CD4-positive, CD25-positive, alpha-beta regulatory T cell (primary cell): ENCODE measurements around the gene ENTPD2. TPM values are rescaled to one million over a fixed set of nuclear protein-coding genes. Genes with fewer than 3 reads are reported as not detected.

Source experiments
- ATAC-seq, 2 donors: fragments of 150-1000 bp; cut with Tn5 transposase; one replicate each; pipeline ENCODE4 v1.10.0; 2021; ENCODE audit warnings: low read depth in 2 of 2, moderate number of reproducible peaks in 2 of 2, moderate library complexity in 1 of 2
- DNase-seq, 3 donors: peaks; one replicate each; pipeline versions ENCODE4 v3.0.0 to v3.0.0-alpha.2; 2012 to 2022; ENCODE audit warnings: mixed read lengths in 1 of 3
- H3K27ac ChIP-seq: one replicate; pipeline ENCODE4 v1.7.0; 2013; ENCODE audit warnings: mild to moderate bottlenecking, low read length; ENCODE audit not compliant: insufficient read depth, poor library complexity, severe bottlenecking
- H3K27me3 ChIP-seq: one replicate; pipeline ENCODE4 v1.7.0; 2013; ENCODE audit warnings: low read length; ENCODE audit not compliant: control insufficient read depth, insufficient read depth
- H3K36me3 ChIP-seq: one replicate; pipeline ENCODE4 v1.7.0; 2013; ENCODE audit warnings: mild to moderate bottlenecking, low read length, moderate library complexity; ENCODE audit not compliant: control insufficient read depth, insufficient read depth
- H3K4me1 ChIP-seq: 2 replicates; pipeline ENCODE4 v1.7.0; 2013; ENCODE audit warnings: mild to moderate bottlenecking, low read length; ENCODE audit not compliant: insufficient read depth, control insufficient read depth, poor library complexity, severe bottlenecking
- H3K4me3 ChIP-seq: one replicate; pipeline ENCODE4 v1.7.0; 2013; ENCODE audit warnings: low read depth, mild to moderate bottlenecking, low read length, moderate library complexity
- H3K9me3 ChIP-seq, 2 experiments: 1 replicate in 1 of 2; 2 replicates in 1 of 2; pipeline ENCODE4 v1.7.0; 2013; ENCODE audit warnings: low read length in 2 of 2, mild to moderate bottlenecking in 1 of 2, moderate library complexity in 1 of 2; ENCODE audit not compliant: control insufficient read depth in 2 of 2
- H3K27ac Mint-ChIP-seq, 3 donors: one replicate each; pipeline ENCODE4 v1.8.0; 2020 to 2022; ENCODE audit warnings: mild to moderate bottlenecking in 3 of 3, mixed read lengths in 3 of 3, moderate library complexity in 2 of 3
- H3K27me3 Mint-ChIP-seq: one replicate; pipeline ENCODE4 v1.8.0; 2022; ENCODE audit warnings: mild to moderate bottlenecking, mixed read lengths
- H3K36me3 Mint-ChIP-seq: one replicate; pipeline ENCODE4 v1.8.0; 2020; ENCODE audit warnings: mixed read lengths
- H3K4me1 Mint-ChIP-seq, 4 donors: one replicate each; pipeline ENCODE4 v1.8.0; 2020 to 2022; ENCODE audit warnings: mixed read lengths in 4 of 4, mild to moderate bottlenecking in 1 of 4
- H3K4me3 Mint-ChIP-seq, 4 donors: one replicate each; pipeline ENCODE4 v1.8.0; 2020 to 2022; ENCODE audit warnings: mild to moderate bottlenecking in 4 of 4, mixed read lengths in 4 of 4, moderate library complexity in 3 of 4
- H3K9me3 Mint-ChIP-seq, 7 donors: one replicate each; pipeline ENCODE4 v1.8.0; 2020 to 2022; ENCODE audit warnings: mixed read lengths in 7 of 7, mild to moderate bottlenecking in 3 of 7, moderate library complexity in 2 of 7
- polyA plus RNA-seq, 4 donors: library from polyadenylated mRNA; unstranded; fragments of 300-500 nt; fragmentation: Illumina TruSeq; gene quantifications; one replicate each; pipeline ENCODE4 v1.2.3, GENCODE V29; 2021
- total RNA-seq: library from RNA; stranded (reverse); gene quantifications from one replicate; pipeline ENCODE4 v1.2.3, GENCODE V29; 2022

ENTPD2 gene
- total and polyA plus RNA-seq, 5 donors from 2014 or later, result not detected

- Mint-ChIP-seq H3K4me3 (no peak overlapping the region), H3K27ac (no peak overlapping the region), H3K9me3 (peaks cover 0 to 2% (median 0%) of the 10 kb centered on the region in 7 donors), H3K4me1 (peaks cover 0 to 5% (median 0%) of the 10 kb centered on the region in 4 donors), H3K27me3 (no peaks in the 10 kb centered on the region), H3K36me3 (peaks cover 4% of the 10 kb centered on the region)
- peaks cover 11% of the 10 kb centered on the region for H3K36me3 ChIP-seq
- H3K4me3 ChIP-seq, result no peak overlapping the region
- no peaks in the 10 kb centered on the region for H3K4me1 ChIP-seq
- no peaks in the 10 kb centered on the region for H3K27me3 ChIP-seq
- ATAC-seq, result no peak
- no peak overlapping the region for H3K27ac ChIP-seq
- DNase-seq, result no peak
- no peaks in the 10 kb centered on the region for H3K9me3 ChIP-seq
Measured at GRCh38 chr9:137015540-137015930, 38.3 kb downstream of the ENTPD2 start.

DNA sequence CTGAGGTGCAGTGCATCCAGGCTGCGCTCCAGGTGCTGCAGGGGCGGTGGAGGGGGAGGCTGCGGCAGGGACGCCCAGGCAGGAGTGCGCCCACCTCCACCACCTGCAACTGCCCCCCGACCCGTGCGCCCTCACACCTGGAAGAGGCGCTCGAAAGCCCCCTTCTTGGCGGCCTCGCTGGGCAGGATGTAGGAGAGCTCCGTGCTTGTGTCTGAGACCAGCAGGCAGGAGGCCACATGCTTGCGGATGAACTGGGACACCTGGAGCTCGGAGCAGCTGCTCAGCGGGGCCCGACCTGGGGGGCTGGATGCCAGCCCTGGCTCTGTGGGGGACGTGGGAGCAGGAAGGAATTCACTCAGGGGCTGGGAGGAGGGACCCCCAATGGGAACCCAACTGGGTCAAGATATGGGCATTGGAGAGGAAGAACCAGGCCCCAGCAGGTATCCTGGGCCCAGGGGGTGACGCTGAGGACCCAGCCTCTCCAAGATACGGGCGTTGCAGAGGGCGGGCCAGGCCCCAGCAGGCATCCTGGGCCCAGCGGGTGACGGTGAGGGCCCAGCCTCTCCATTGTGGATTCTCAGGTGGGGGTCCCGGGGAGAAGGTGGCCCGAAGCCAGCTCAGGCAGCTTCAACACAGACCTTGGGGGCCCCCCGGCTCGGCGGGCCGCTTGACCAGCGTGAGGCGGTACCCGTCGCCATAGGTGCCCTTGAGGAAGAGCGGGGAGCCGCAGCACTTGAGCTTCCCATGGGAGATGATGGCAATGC is 38.9 kb downstream of the ENTPD2 start:
- no peaks in the 10 kb centered on the region for H3K9me3 ChIP-seq
- peaks cover 4% of the 10 kb centered on the region for H3K36me3 Mint-ChIP-seq
- DNase-seq, result no peak
- H3K27ac Mint-ChIP-seq, result no peak overlapping the region
- no peak overlapping the region for H3K4me3 Mint-ChIP-seq
- H3K36me3 ChIP-seq, result peaks cover 11% of the 10 kb centered on the region
- H3K27ac ChIP-seq, result no peak overlapping the region
- no peaks in the 10 kb centered on the region for H3K4me1 ChIP-seq
- no peaks in the 10 kb centered on the region for H3K27me3 ChIP-seq
- H3K4me3 ChIP-seq, result no peak overlapping the region
- no peaks in the 10 kb centered on the region for H3K27me3 Mint-ChIP-seq
- H3K4me1 Mint-ChIP-seq, result peaks cover 0 to 5% (median 0%) of the 10 kb centered on the region in 4 donors
- ATAC-seq, result no peak
- peaks cover 0 to 2% (median 0%) of the 10 kb centered on the region in 7 donors for H3K9me3 Mint-ChIP-seq

- ATAC-seq (no peak), DNase-seq (no peak)
- Mint-ChIP-seq H3K4me3 (no peak overlapping the region), H3K4me1 (peaks cover 0 to 2% (median 0%) of the 10 kb centered on the region in 4 donors), H3K27ac (no peak overlapping the region), H3K9me3 (peaks cover 0 to 2% (median 0%) of the 10 kb centered on the region in 7 donors), H3K27me3 (no peaks in the 10 kb centered on the region), H3K36me3 (peaks cover 4% of the 10 kb centered on the region)
- no peaks in the 10 kb centered on the region for H3K27me3 ChIP-seq
- H3K9me3 ChIP-seq, result no peaks in the 10 kb centered on the region
- no peaks in the 10 kb centered on the region for H3K4me1 ChIP-seq
- peaks cover 11% of the 10 kb centered on the region for H3K36me3 ChIP-seq
- no peak overlapping the region for H3K27ac ChIP-seq
- H3K4me3 ChIP-seq, result no peak overlapping the region
Measured at GRCh38 chr9:137014166-137014565, 39.7 kb downstream of the ENTPD2 start.

DNA sequence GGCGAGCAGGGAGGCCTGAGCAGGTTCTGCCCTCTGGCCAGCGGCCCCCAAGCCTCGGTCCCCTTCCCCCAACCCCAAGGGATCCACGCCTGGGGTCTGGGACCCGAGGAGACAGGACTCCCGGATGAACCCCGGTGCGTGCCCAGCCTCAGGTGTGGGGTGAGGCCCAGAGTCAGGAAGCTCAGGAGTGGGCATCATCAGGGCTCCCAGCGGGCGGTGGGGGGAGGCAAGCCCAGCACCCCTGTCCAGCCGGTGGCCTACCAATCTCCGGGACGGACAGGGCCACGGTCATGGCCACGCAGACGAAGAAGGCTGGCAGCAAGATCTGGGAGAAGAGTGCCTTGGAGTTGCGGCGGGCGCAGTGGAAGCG is 40.3 kb downstream of the ENTPD2 start:
- no peak for DNase-seq
- no peaks in the 10 kb centered on the region for H3K9me3 ChIP-seq

GRCh38 chr9:137012694-137013570 is 40.9 kb downstream of the ENTPD2 start:
- Histone ChIP-seq H3K9me3 (no peaks in the 10 kb centered on the region), H3K4me3 (no peak overlapping the region), H3K36me3 (peaks cover 11% of the 10 kb centered on the region), H3K27me3 (no peaks in the 10 kb centered on the region), H3K27ac (no peak overlapping the region), H3K4me1 (no peaks in the 10 kb centered on the region)
- Mint-ChIP-seq H3K27ac (no peak overlapping the region), H3K36me3 (peaks cover 4% of the 10 kb centered on the region), H3K4me1 (no peaks in the 10 kb centered on the region), H3K27me3 (no peaks in the 10 kb centered on the region), H3K9me3 (peaks cover 0 to 2% (median 0%) of the 10 kb centered on the region in 7 donors), H3K4me3 (no peak overlapping the region)
- no peak for DNase-seq
- ATAC-seq, result no peak

More for the DNA sequence above, 40.3 kb downstream of the ENTPD2 start:
- no peak for ATAC-seq
- H3K27me3 ChIP-seq, result no peaks in the 10 kb centered on the region
- H3K4me3 ChIP-seq, result no peak overlapping the region
- H3K4me3 Mint-ChIP-seq, result no peak overlapping the region
- H3K27ac Mint-ChIP-seq, result no peak overlapping the region
- peaks cover 0 to 2% (median 0%) of the 10 kb centered on the region in 7 donors for H3K9me3 Mint-ChIP-seq
- H3K27me3 Mint-ChIP-seq, result no peaks in the 10 kb centered on the region
- H3K4me1 ChIP-seq, result no peaks in the 10 kb centered on the region
- H3K4me1 Mint-ChIP-seq, result peaks cover 0 to under 1% (median 0%) of the 10 kb centered on the region in 4 donors
- no peak overlapping the region for H3K27ac ChIP-seq
- H3K36me3 ChIP-seq, result peaks cover 11% of the 10 kb centered on the region
- peaks cover 4% of the 10 kb centered on the region for H3K36me3 Mint-ChIP-seq

- no peak for DNase-seq
- H3K36me3 ChIP-seq, result peaks cover 11% of the 10 kb centered on the region
- no peaks in the 10 kb centered on the region for H3K9me3 ChIP-seq
- Mint-ChIP-seq H3K27me3 (no peaks in the 10 kb centered on the region), H3K4me1 (no peaks in the 10 kb centered on the region), H3K4me3 (no peak overlapping the region), H3K27ac (no peak overlapping the region), H3K9me3 (peaks cover 0 to 2% (median 0%) of the 10 kb centered on the region in 7 donors), H3K36me3 (peaks cover 4% of the 10 kb centered on the region)
- H3K4me3 ChIP-seq, result no peak overlapping the region
- H3K27me3 ChIP-seq, result no peaks in the 10 kb centered on the region
- H3K4me1 ChIP-seq, result no peaks in the 10 kb centered on the region
- no peak overlapping the region for H3K27ac ChIP-seq
- ATAC-seq, result no peak
Measured at GRCh38 chr9:137011907-137012675, 41.8 kb downstream of the ENTPD2 start.

- H3K4me1 ChIP-seq, result no peaks in the 10 kb centered on the region
- DNase-seq (no peak), ATAC-seq (no peak)
- no peak overlapping the region for H3K27ac ChIP-seq
- H3K27me3 Mint-ChIP-seq, result no peaks in the 10 kb centered on the region
- no peak overlapping the region for H3K4me3 Mint-ChIP-seq
- H3K4me3 ChIP-seq, result no peak overlapping the region
- no peaks in the 10 kb centered on the region for H3K9me3 ChIP-seq
- H3K4me1 Mint-ChIP-seq, result no peaks in the 10 kb centered on the region
- H3K27ac Mint-ChIP-seq, result no peak overlapping the region
- no peaks in the 10 kb centered on the region for H3K9me3 Mint-ChIP-seq
- H3K36me3 ChIP-seq, result peaks cover 9% of the 10 kb centered on the region
- H3K27me3 ChIP-seq, result no peaks in the 10 kb centered on the region
- no peaks in the 10 kb centered on the region for H3K36me3 Mint-ChIP-seq
Measured at GRCh38 chr9:137011156-137011555, 42.7 kb downstream of the ENTPD2 start.
